IMR-90 (cell line): ENCODE results near the gene IQCF2. TPM values are rescaled to one million over a fixed set of nuclear protein-coding genes. Genes with fewer than 3 reads are reported as not detected.

Experiments used
- ATAC-seq: fragments of 200-7000 bp; cut with Tn5 transposase; 2 replicates; pipeline ENCODE4 v1.9.1; 2020; ENCODE audit warnings: low read depth, mild to moderate bottlenecking, moderate library complexity
- BruUV-seq: library from RNA; stranded (reverse); fragments of 400-500 nt; replicated peaks from 2 replicates; lab custom pipeline; 2021; lab: Mats Ljungman, UMichigan
- CTCF ChIA-PET: fragments of 300-600 bp; formaldehyde crosslinking; extraction: SDS; loops from one replicate; lab custom pipeline; 2021; ENCODE audit warnings: antibody characterized with exemption; lab: Yijun Ruan, JAX
- POLR2A ChIA-PET: fragments of 300-600 bp; sonication (Branson Sonifier 250); formaldehyde crosslinking; loops from one replicate; lab custom pipeline; 2022; ENCODE audit warnings: antibody characterized with exemption; ENCODE audit not compliant: unreplicated experiment; lab: Charles Lee
- DNase-seq: peaks from one replicate; pipeline ENCODE4 v3.0.0; 2013
- H2AFZ ChIP-seq: replicated peaks from 2 replicates; pipeline ENCODE3; 2013; ENCODE audit warnings: low read length, mild to moderate bottlenecking; ENCODE audit not compliant: poor library complexity
- H2AK5ac ChIP-seq: 2 replicates; pipeline ENCODE4 v1.6.1; 2013; ENCODE audit warnings: low read depth, low read length, inconsistent platforms
- H2AK9ac ChIP-seq: replicated peaks from 2 replicates; pipeline ENCODE3; 2013; ENCODE audit warnings: mild to moderate bottlenecking, low read depth, low read length, moderate library complexity; ENCODE audit not compliant: poor library complexity
- H2BK120ac ChIP-seq: 2 replicates; pipeline ENCODE4 v1.6.1; 2013; ENCODE audit warnings: low read depth, low read length, inconsistent platforms
- H2BK15ac ChIP-seq: 3 replicates; pipeline ENCODE4 v1.6.1; 2013; ENCODE audit warnings: low read depth, low read length, inconsistent platforms
- H2BK20ac ChIP-seq: 2 replicates; pipeline ENCODE4 v1.6.1; 2013; ENCODE audit warnings: low read depth, mild to moderate bottlenecking, inconsistent platforms, low read length, moderate library complexity
- H2BK5ac ChIP-seq: 2 replicates; pipeline ENCODE4 v1.6.1; 2013; ENCODE audit warnings: mild to moderate bottlenecking, low read depth, low read length, inconsistent platforms; ENCODE audit not compliant: poor library complexity, severe bottlenecking
- H3K14ac ChIP-seq: replicated peaks from 2 replicates; pipeline ENCODE4 v1.6.1; 2013; ENCODE audit warnings: low read depth, low read length, inconsistent platforms
- H3K18ac ChIP-seq: 2 replicates; pipeline ENCODE4 v1.6.1; 2013; ENCODE audit warnings: low read depth, low read length, control low read depth
- H3K23ac ChIP-seq: 2 replicates; pipeline ENCODE4 v1.6.1; 2013; ENCODE audit warnings: low read depth, low read length, inconsistent platforms
- H3K27ac ChIP-seq: 2 replicates; pipeline ENCODE4 v1.5.1; 2013; ENCODE audit warnings: mild to moderate bottlenecking, control low read depth, low read length; ENCODE audit not compliant: insufficient read depth
- H3K27me3 ChIP-seq: 2 replicates; pipeline ENCODE4 v1.6.1; 2013; ENCODE audit warnings: low read length; ENCODE audit not compliant: control insufficient read depth, insufficient read depth
- H3K36me3 ChIP-seq: 2 replicates; pipeline ENCODE4 v1.6.1; 2013; ENCODE audit warnings: low read length, mixed read lengths; ENCODE audit not compliant: control insufficient read depth, insufficient read depth
- H3K4ac ChIP-seq: 2 replicates; pipeline ENCODE4 v1.6.1; 2013; ENCODE audit warnings: low read depth, low read length, inconsistent platforms
- H3K4me1 ChIP-seq: 2 replicates; pipeline ENCODE4 v1.6.1; 2013; ENCODE audit warnings: low read length, mixed read lengths; ENCODE audit not compliant: control insufficient read depth, insufficient read depth
- H3K4me2 ChIP-seq: 2 replicates; pipeline ENCODE4 v1.6.1; 2013; ENCODE audit warnings: low read depth, mild to moderate bottlenecking, control low read depth, low read length, moderate library complexity
- H3K4me3 ChIP-seq: 2 replicates; pipeline ENCODE4 v1.5.1; 2013; ENCODE audit warnings: low read depth, mild to moderate bottlenecking, control low read depth, low read length, moderate library complexity; ENCODE audit not compliant: insufficient read depth
- H3K56ac ChIP-seq: 2 replicates; pipeline ENCODE4 v1.6.1; 2013; ENCODE audit warnings: low read length, inconsistent platforms; ENCODE audit not compliant: insufficient read depth; ENCODE audit errors: extremely low read depth
- H3K79me1 ChIP-seq, 2 experiments: 2 replicates each; pipeline ENCODE4 v1.6.1; 2013; ENCODE audit warnings: low read length in 2 of 2, inconsistent platforms in 1 of 2, low read depth in 1 of 2
- H3K9ac ChIP-seq: 2 replicates; pipeline ENCODE4 v1.6.1; 2013; ENCODE audit warnings: low read depth, low read length, control low read depth
- H3K9me1 ChIP-seq: 2 replicates; pipeline ENCODE4 v1.6.1; 2013; ENCODE audit warnings: low read length, inconsistent platforms; ENCODE audit not compliant: insufficient read depth
- H3K9me3 ChIP-seq: 2 replicates; pipeline ENCODE4 v1.6.1; 2013; ENCODE audit warnings: low read length; ENCODE audit not compliant: control insufficient read depth, insufficient read depth
- H4K20me1 ChIP-seq: 2 replicates; pipeline ENCODE4 v1.6.1; 2013; ENCODE audit warnings: low read length, inconsistent platforms; ENCODE audit not compliant: insufficient read depth
- H4K5ac ChIP-seq: 2 replicates; pipeline ENCODE4 v1.6.1; 2013; ENCODE audit warnings: mild to moderate bottlenecking, low read depth, low read length, control low read depth
- H4K8ac ChIP-seq, 2 experiments: 2 replicates each; pipeline ENCODE4 v1.6.1; 2013; ENCODE audit warnings: low read depth in 2 of 2, low read length in 2 of 2, control low read depth in 1 of 2, inconsistent platforms in 1 of 2
- H4K91ac ChIP-seq: 2 replicates; pipeline ENCODE4 v1.6.1; 2013; ENCODE audit warnings: low read depth, low read length, inconsistent platforms; ENCODE audit not compliant: insufficient read depth
- BHLHE40 ChIP-seq: fragments of 150-350 bp; IDR thresholded peaks from 2 replicates; pipeline ENCODE4 v1.6.1; 2016; ENCODE audit warnings: mild to moderate bottlenecking, low read depth, low read length
- CEBPB ChIP-seq: IDR thresholded peaks from 2 replicates; pipeline ENCODE4 v1.6.1; 2012; ENCODE audit warnings: low read depth, low read length, improper control_type of control experiment
- CHD1 ChIP-seq: IDR thresholded peaks from 2 replicates; pipeline ENCODE4 v1.6.1; 2012; ENCODE audit warnings: low read depth, low read length, improper control_type of control experiment
- FOS ChIP-seq: fragments of 150-350 bp; IDR thresholded peaks from 2 replicates; pipeline ENCODE4 v1.6.1; 2016; ENCODE audit warnings: low read depth, low read length
- MAFK ChIP-seq: IDR thresholded peaks from 2 replicates; pipeline ENCODE4 v1.6.1; 2012; ENCODE audit warnings: low read depth, low read length, improper control_type of control experiment
- MAZ ChIP-seq: IDR thresholded peaks from 2 replicates; pipeline ENCODE4 v1.6.1; 2012; ENCODE audit warnings: low read depth, mild to moderate bottlenecking, low read length, improper control_type of control experiment, moderate library complexity, borderline replicate concordance
- MXI1 ChIP-seq: IDR thresholded peaks from 2 replicates; pipeline ENCODE4 v1.6.1; 2012; ENCODE audit warnings: low read depth, mild to moderate bottlenecking, low read length, moderate library complexity, borderline replicate concordance
- NFE2L2 ChIP-seq: fragments of 150-350 bp; IDR thresholded peaks from 2 replicates; pipeline ENCODE4 v1.6.1; 2016; ENCODE audit warnings: low read depth, mild to moderate bottlenecking, low read length
- POLR2A ChIP-seq: IDR thresholded peaks from 2 replicates; pipeline ENCODE4 v1.6.1; 2012; ENCODE audit warnings: mild to moderate bottlenecking, low read depth, low read length
- RAD21 ChIP-seq: IDR thresholded peaks from 2 replicates; pipeline ENCODE4 v1.6.1; 2012; ENCODE audit warnings: low read length, improper control_type of control experiment
- RCOR1 ChIP-seq: IDR thresholded peaks from 2 replicates; pipeline ENCODE4 v1.6.1; 2012; ENCODE audit warnings: mild to moderate bottlenecking, low read length, improper control_type of control experiment; ENCODE audit not compliant: insufficient replicate concordance
- RFX5 ChIP-seq: IDR thresholded peaks from 2 replicates; pipeline ENCODE4 v1.8.0; 2012; ENCODE audit warnings: low read depth, mild to moderate bottlenecking, low read length, moderate library complexity
- SMC3 ChIP-seq: fragments of 150-350 bp; IDR thresholded peaks from 2 replicates; pipeline ENCODE4 v1.6.1; 2016; ENCODE audit warnings: low read depth, mild to moderate bottlenecking, antibody characterized with exemption, low read length, moderate library complexity
- USF2 ChIP-seq: fragments of 150-350 bp; IDR thresholded peaks from 2 replicates; pipeline ENCODE4 v1.6.1; 2017; ENCODE audit warnings: mild to moderate bottlenecking, antibody characterized with exemption, low read length, low read depth
- WGBS, 2 experiments: methylation state at CpG; one replicate each; pipeline versions ENCODE4 v1.1.5 to v1.1.7; 2013; ENCODE audit warnings: missing lambda C conversion rate in 2 of 2; ENCODE audit not compliant: insufficient read length in 1 of 2; ENCODE audit errors: extremely low coverage in 2 of 2; 5-methylcytosine and 5-hydroxymethylcytosine counted together
- dilution Hi-C: fragments of 300-500 bp; cut with HindIII; formaldehyde crosslinking; loops from one replicate; pipeline ENCODE4 v1.14.3; 2018; ENCODE audit warnings: low sequenced_read_pairs; ENCODE audit not compliant: unreplicated experiment
- in situ Hi-C: fragments of 300-500 bp; cut with MboI; formaldehyde crosslinking; loops from 3 replicates; pipeline ENCODE4 v1.14.3; 2019; ENCODE audit warnings: low sequenced_read_pairs, inconsistent platforms, mixed read lengths
- intact Hi-C: fragments of 100-400 bp; cut with micrococcal nuclease; formaldehyde crosslinking; loops from 2 replicates; pipeline ENCODE4 v1.10.0; 2022
- polyA plus RNA-seq, 3 experiments: library from polyadenylated mRNA; depleted of rRNA; stranded (reverse); fragments of >200 nt; gene quantifications; 2 replicates each; pipeline ENCODE4 v1.2.3, GENCODE V29; 2012; ENCODE audit warnings: low replicate concordance in 1 of 3
- total RNA-seq: library from RNA; depleted of rRNA; stranded (reverse); fragments of >200 nt; gene quantifications from 2 replicates; pipeline ENCODE4 v1.2.3, GENCODE V29; 2012
- TF ChIP-seq, protein P1 (sequence below): conservative IDR thresholded peaks from 2 replicates; pipeline ENCODE4 v1.5.1; 2012; ENCODE audit warnings: mild to moderate bottlenecking, low read depth, low read length, improper control_type of control experiment
- TF ChIP-seq, protein P2 (sequence below): fragments of 150-350 bp; IDR thresholded peaks from 2 replicates; pipeline ENCODE4 v1.6.1; 2016; ENCODE audit warnings: low read depth, mild to moderate bottlenecking, low read length, moderate library complexity, borderline replicate concordance

The IQCF2 gene
- total and polyA plus RNA-seq, 2 of the 4 experiments (the other 2 are of a cell fraction): not detected

- DNase-seq: no peak
- no peaks in the 10 kb centered on the region for H3K36me3 ChIP-seq
- H3K9me1 ChIP-seq: no peaks in the 10 kb centered on the region
- in situ Hi-C loops: no loop called here
- no peak overlapping the region for H2BK20ac ChIP-seq
- no peak overlapping the region for H3K23ac ChIP-seq
- TF ChIP-seq MXI1 (no peak), BHLHE40 (no peak), MAZ (no peak), RFX5 (no peak), MAFK (no peak), SMC3 (no peak), POLR2A (no peak), NFE2L2 (no peak), RAD21 (no peak), USF2 (no peak), FOS (no peak), CEBPB (no peak), RCOR1 (no peak), CHD1 (no peak)
- TF ChIP-seq, protein P1, sequence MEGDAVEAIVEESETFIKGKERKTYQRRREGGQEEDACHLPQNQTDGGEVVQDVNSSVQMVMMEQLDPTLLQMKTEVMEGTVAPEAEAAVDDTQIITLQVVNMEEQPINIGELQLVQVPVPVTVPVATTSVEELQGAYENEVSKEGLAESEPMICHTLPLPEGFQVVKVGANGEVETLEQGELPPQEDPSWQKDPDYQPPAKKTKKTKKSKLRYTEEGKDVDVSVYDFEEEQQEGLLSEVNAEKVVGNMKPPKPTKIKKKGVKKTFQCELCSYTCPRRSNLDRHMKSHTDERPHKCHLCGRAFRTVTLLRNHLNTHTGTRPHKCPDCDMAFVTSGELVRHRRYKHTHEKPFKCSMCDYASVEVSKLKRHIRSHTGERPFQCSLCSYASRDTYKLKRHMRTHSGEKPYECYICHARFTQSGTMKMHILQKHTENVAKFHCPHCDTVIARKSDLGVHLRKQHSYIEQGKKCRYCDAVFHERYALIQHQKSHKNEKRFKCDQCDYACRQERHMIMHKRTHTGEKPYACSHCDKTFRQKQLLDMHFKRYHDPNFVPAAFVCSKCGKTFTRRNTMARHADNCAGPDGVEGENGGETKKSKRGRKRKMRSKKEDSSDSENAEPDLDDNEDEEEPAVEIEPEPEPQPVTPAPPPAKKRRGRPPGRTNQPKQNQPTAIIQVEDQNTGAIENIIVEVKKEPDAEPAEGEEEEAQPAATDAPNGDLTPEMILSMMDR: no peak
- TF ChIP-seq, protein P2, sequence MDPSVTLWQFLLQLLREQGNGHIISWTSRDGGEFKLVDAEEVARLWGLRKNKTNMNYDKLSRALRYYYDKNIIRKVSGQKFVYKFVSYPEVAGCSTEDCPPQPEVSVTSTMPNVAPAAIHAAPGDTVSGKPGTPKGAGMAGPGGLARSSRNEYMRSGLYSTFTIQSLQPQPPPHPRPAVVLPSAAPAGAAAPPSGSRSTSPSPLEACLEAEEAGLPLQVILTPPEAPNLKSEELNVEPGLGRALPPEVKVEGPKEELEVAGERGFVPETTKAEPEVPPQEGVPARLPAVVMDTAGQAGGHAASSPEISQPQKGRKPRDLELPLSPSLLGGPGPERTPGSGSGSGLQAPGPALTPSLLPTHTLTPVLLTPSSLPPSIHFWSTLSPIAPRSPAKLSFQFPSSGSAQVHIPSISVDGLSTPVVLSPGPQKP: no peak
- H3K4me3 ChIP-seq: no peak overlapping the region
- no peak for ATAC-seq
- H3K27me3 ChIP-seq: no peaks in the 10 kb centered on the region; the same call in 1 of the 2 replicates
- no peak overlapping the region for H3K9ac ChIP-seq
- 78% methylated on average over 1 of the region's 2 CpGs; no CpG with 5 or more reads in 1 of the 2 experiments for WGBS, 2 experiments
- H2AFZ ChIP-seq: no peak overlapping the region
- BruUV-seq: no TSS peak
- H3K27ac ChIP-seq: no peak overlapping the region
- intact Hi-C loops: no loop called here
- POLR2A ChIA-PET: no interaction called here
- no peaks in the 10 kb centered on the region for H3K79me1 ChIP-seq
- H4K91ac ChIP-seq: no peak overlapping the region
- no peak overlapping the region for H2BK15ac ChIP-seq
- H3K14ac ChIP-seq: no peak overlapping the region
- no peaks in the 10 kb centered on the region for H3K9me3 ChIP-seq
- no peaks in the 10 kb centered on the region for H4K20me1 ChIP-seq
- H2AK9ac ChIP-seq: no peak overlapping the region
- no peak overlapping the region for H4K8ac ChIP-seq
- CTCF ChIA-PET: no interaction called here
- H3K4me1 ChIP-seq: no peaks in the 10 kb centered on the region
- no peak overlapping the region for H2BK5ac ChIP-seq
- H3K56ac ChIP-seq: no peak overlapping the region
- H2BK120ac ChIP-seq: no peak overlapping the region
- no peak overlapping the region for H4K5ac ChIP-seq
- dilution Hi-C loops: no loop called here
- no peak overlapping the region for H3K4me2 ChIP-seq
- no peak overlapping the region for H2AK5ac ChIP-seq
- H3K4ac ChIP-seq: no peak overlapping the region
- no peak overlapping the region for H3K18ac ChIP-seq
Measured at GRCh38 chr3:51817375-51817774, 44.0 kb upstream of the IQCF2 start.
